ENCODE results near the gene SUN2.

Gene SUN2

GRCh38 chr22:38777087-38777671 is 21.4 kb upstream of the SUN2 start:
- FAIRE-seq = no peak

GRCh38 chr22:38776086-38776485 is 20.3 kb upstream of the SUN2 start:
- no peak for FAIRE-seq

GRCh38 chr22:38775656-38776055 is 19.9 kb upstream of the SUN2 start:
- FAIRE-seq = no peak

- no peak for FAIRE-seq
Observed at GRCh38 chr22:38774496-38775166, 18.8 kb upstream of the SUN2 start.

- FAIRE-seq = no peak
Observed at GRCh38 chr22:38773363-38773946, 17.7 kb upstream of the SUN2 start.

GRCh38 chr22:38772623-38772873 is 16.8 kb upstream of the SUN2 start:
- no peak for FAIRE-seq

- FAIRE-seq = no peak
Observed at GRCh38 chr22:38770257-38770949, 14.6 kb upstream of the SUN2 start.

- FAIRE-seq = no peak
Observed at GRCh38 chr22:38768036-38768435, 12.2 kb upstream of the SUN2 start.

GRCh38 chr22:38767313-38767712 is 11.5 kb upstream of the SUN2 start:
- no peak for FAIRE-seq

GRCh38 chr22:38766076-38766777 is 10.4 kb upstream of the SUN2 start:
- FAIRE-seq = no peak

GRCh38 chr22:38762551-38762983 is 6.8 kb upstream of the SUN2 start:
- FAIRE-seq = no peak

- no peak for FAIRE-seq
Observed at GRCh38 chr22:38761202-38762162, 5.7 kb upstream of the SUN2 start.

- no peak for FAIRE-seq
Observed at GRCh38 chr22:38760477-38761201, 4.8 kb upstream of the SUN2 start.

- no peak for FAIRE-seq
Observed at GRCh38 chr22:38759005-38759404, 3.2 kb upstream of the SUN2 start.

- FAIRE-seq = no peak
Observed at GRCh38 chr22:38758276-38758945, 2.6 kb upstream of the SUN2 start.

- FAIRE-seq = no peak
Observed at GRCh38 chr22:38757464-38757757, 1.6 kb upstream of the SUN2 start.

GRCh38 chr22:38756711-38757463 is 1.1 kb upstream of the SUN2 start:
- FAIRE-seq = no peak

- FAIRE-seq = no peak
Observed at GRCh38 chr22:38755155-38755910, 465 bp downstream of the SUN2 start.

GRCh38 chr22:38754751-38755154 is 1.0 kb downstream of the SUN2 start:
- no peak for FAIRE-seq
